GM13976 (cell line): ENCODE results near the gene WNT5A.

Source experiments
- DNase-seq: peaks from one replicate; pipeline ENCODE4 v3.0.0; 2012; ENCODE audit warnings: low spot score
- CTCF ChIP-seq: IDR thresholded peaks from 2 replicates; pipeline ENCODE4 v1.5.1; 2012; ENCODE audit warnings: borderline replicate concordance, mild to moderate bottlenecking; ENCODE audit not compliant: insufficient read depth; ENCODE audit errors: extremely low read depth, missing control alignments, control extremely low read depth
- in situ Hi-C: fragments of 300-500 bp; cut with MboI; formaldehyde crosslinking; loops from one replicate; pipeline ENCODE4 v1.12.0; 2022; ENCODE audit warnings: low sequenced_read_pairs, mixed read lengths, inconsistent platforms; ENCODE audit not compliant: unreplicated experiment

WNT5A gene

GRCh38 chr3:55476515-55476914, 10.6 kb downstream of the WNT5A start:
- DNase-seq = no peak
- in situ Hi-C loops = loop anchor here (25.0 kb wide), 1 partner anchor 786 kb away; no protein-coding TSS in a partner anchor

GRCh38 chr3:55474213-55474632, 12.9 kb downstream of the WNT5A start:
- TF ChIP-seq CTCF = no peak
- in situ Hi-C loops = no loop called here
- no peak for DNase-seq

More at GRCh38 chr3:55476515-55476914, 10.6 kb downstream of the WNT5A start:
- TF ChIP-seq CTCF = no peak

- in situ Hi-C loops = no loop called here
- TF ChIP-seq CTCF = no peak
Observed at GRCh38 chr3:55473788-55474187, 13.3 kb downstream of the WNT5A start.

GRCh38 chr3:55471522-55472280, 15.4 kb downstream of the WNT5A start:
- no peak for DNase-seq
- in situ Hi-C loops = no loop called here
- TF ChIP-seq CTCF = no peak

More at GRCh38 chr3:55473788-55474187, 13.3 kb downstream of the WNT5A start:
- no peak for DNase-seq

- DNase-seq = no peak
- TF ChIP-seq CTCF = no peak
- in situ Hi-C loops = no loop called here
Observed at GRCh38 chr3:55471084-55471483, 16.0 kb downstream of the WNT5A start.

- in situ Hi-C loops = no loop called here
- no peak for TF ChIP-seq CTCF
- no peak for DNase-seq
Observed at GRCh38 chr3:55469957-55470526, 17.1 kb downstream of the WNT5A start.
